ENCODE data around the gene ONECUT2. TPM values are rescaled to one million over a fixed set of nuclear protein-coding genes. Genes with fewer than 3 reads are reported as not detected.

The ONECUT2 gene
- polyA plus RNA-seq, 3 donors, result not detected

DNA sequence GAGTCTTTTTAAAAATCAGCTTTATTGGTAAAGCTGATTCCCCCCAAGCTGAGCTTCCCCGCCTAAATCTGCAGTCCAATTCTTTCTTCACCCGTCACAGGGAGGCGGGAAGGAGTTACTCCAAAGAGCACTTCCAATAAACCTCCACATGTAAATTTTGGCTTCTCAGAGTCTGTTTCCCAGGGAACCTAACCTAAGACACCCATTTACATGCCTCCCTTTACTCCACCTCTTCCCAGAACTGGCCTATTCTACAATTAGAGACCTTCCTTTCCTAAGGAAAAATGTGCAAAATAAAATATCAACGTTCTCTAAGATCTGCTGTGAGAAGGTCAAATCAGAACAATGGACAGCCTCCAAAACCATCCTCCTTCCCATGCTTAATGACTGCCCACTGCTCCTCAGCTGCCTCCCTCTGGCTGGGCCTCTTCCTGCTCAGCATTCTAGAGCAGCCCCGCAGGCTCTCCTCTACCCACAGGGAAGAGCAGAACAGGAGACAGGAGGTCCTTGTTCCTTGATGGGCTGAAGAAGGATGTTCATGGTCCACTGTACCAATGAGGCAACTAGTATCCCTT lies 63.6 kb downstream of the ONECUT2 start:
- Mint-ChIP-seq H3K4me3 (no peak overlapping the region), H3K9me3 (peaks cover 0 to 4% (median 2%) of the 10 kb centered on the region in 7 donors), H3K27me3 (ENCODE audit: low read depth in 3 of 3) (peaks cover 0 to 7% (median 2%) of the 10 kb centered on the region in 3 donors), H3K36me3 (no peaks in the 10 kb centered on the region), H3K27ac (no peak overlapping the region), H3K4me1 (no peaks in the 10 kb centered on the region)
- Histone ChIP-seq H3K27me3 (ENCODE audit: control insufficient read depth in 2 of 2, insufficient read depth in 2 of 2, low read length in 2 of 2) (peaks cover 0 to 2% of the 10 kb centered on the region in 2 donors), H3K4me1 (ENCODE audit: control insufficient read depth in 1 of 2, insufficient read depth in 2 of 2, low read length in 2 of 2) (no peaks in the 10 kb centered on the region), H3K79me2 (ENCODE audit: insufficient read depth, low read length) (no peaks in the 10 kb centered on the region), H4K20me1 (ENCODE audit: insufficient read depth, low read length) (no peaks in the 10 kb centered on the region), H3K27ac (ENCODE audit: low read depth in 1 of 2, low read length in 2 of 2) (no peak overlapping the region), H3K36me3 (replicated peaks in 1 of 2; ENCODE audit: control insufficient read depth in 1 of 2, insufficient read depth in 2 of 2, low read length in 2 of 2) (no peaks in the 10 kb centered on the region), H3K4me3 (replicated peaks in 1 of 3; ENCODE audit: low read depth in 2 of 3, low read length in 3 of 3) (no peak overlapping the region), H3K9me3 (replicated peaks in 1 of 2; ENCODE audit: control insufficient read depth in 1 of 2, insufficient read depth in 1 of 2, low read length in 2 of 2) (no peaks in the 10 kb centered on the region), H2AFZ (ENCODE audit: insufficient read depth, low read depth, low read length, poor library complexity, severe bottlenecking) (no peak overlapping the region), H3K9ac (ENCODE audit: insufficient read depth, low read length, poor library complexity, severe bottlenecking) (no peak overlapping the region), H3K4me2 (replicated peaks; ENCODE audit: extremely low read depth, low read length, poor library complexity, severe bottlenecking) (no peak overlapping the region)
- WGBS (ENCODE audit: insufficient coverage), result 89% methylated on average over 4 of the region's 5 CpGs
- intact Hi-C loops (cut with micrococcal nuclease), result no loop called here
- DNase-seq, result no peak
- TF ChIP-seq, protein P1, sequence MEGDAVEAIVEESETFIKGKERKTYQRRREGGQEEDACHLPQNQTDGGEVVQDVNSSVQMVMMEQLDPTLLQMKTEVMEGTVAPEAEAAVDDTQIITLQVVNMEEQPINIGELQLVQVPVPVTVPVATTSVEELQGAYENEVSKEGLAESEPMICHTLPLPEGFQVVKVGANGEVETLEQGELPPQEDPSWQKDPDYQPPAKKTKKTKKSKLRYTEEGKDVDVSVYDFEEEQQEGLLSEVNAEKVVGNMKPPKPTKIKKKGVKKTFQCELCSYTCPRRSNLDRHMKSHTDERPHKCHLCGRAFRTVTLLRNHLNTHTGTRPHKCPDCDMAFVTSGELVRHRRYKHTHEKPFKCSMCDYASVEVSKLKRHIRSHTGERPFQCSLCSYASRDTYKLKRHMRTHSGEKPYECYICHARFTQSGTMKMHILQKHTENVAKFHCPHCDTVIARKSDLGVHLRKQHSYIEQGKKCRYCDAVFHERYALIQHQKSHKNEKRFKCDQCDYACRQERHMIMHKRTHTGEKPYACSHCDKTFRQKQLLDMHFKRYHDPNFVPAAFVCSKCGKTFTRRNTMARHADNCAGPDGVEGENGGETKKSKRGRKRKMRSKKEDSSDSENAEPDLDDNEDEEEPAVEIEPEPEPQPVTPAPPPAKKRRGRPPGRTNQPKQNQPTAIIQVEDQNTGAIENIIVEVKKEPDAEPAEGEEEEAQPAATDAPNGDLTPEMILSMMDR (IDR thresholded peaks at IDR 0.05), result no peak

- WGBS (ENCODE audit: insufficient coverage), result 97% methylated on average over 5 of the region's 9 CpGs
- intact Hi-C loops (cut with micrococcal nuclease), result no loop called here
- Histone ChIP-seq H3K9me3 (replicated peaks in 1 of 2; ENCODE audit: control insufficient read depth in 1 of 2, insufficient read depth in 1 of 2, low read length in 2 of 2) (no peaks in the 10 kb centered on the region), H3K79me2 (ENCODE audit: insufficient read depth, low read length) (no peaks in the 10 kb centered on the region), H3K27ac (ENCODE audit: low read depth in 1 of 2, low read length in 2 of 2) (no peak overlapping the region), H2AFZ (ENCODE audit: insufficient read depth, low read depth, low read length, poor library complexity, severe bottlenecking) (no peak overlapping the region), H3K4me3 (replicated peaks in 1 of 3; ENCODE audit: low read depth in 2 of 3, low read length in 3 of 3) (no peak overlapping the region), H3K4me1 (ENCODE audit: control insufficient read depth in 1 of 2, insufficient read depth in 2 of 2, low read length in 2 of 2) (no peaks in the 10 kb centered on the region), H3K27me3 (ENCODE audit: control insufficient read depth in 2 of 2, insufficient read depth in 2 of 2, low read length in 2 of 2) (peaks cover 3 to 4% of the 10 kb centered on the region in 2 donors), H3K4me2 (replicated peaks; ENCODE audit: extremely low read depth, low read length, poor library complexity, severe bottlenecking) (no peak overlapping the region), H4K20me1 (ENCODE audit: insufficient read depth, low read length) (no peaks in the 10 kb centered on the region), H3K9ac (ENCODE audit: insufficient read depth, low read length, poor library complexity, severe bottlenecking) (no peak overlapping the region), H3K36me3 (replicated peaks in 1 of 2; ENCODE audit: control insufficient read depth in 1 of 2, insufficient read depth in 2 of 2, low read length in 2 of 2) (no peaks in the 10 kb centered on the region)
- no peaks in the 10 kb centered on the region for H3K4me1 Mint-ChIP-seq
- H3K9me3 Mint-ChIP-seq, result peaks cover 0 to 7% (median 2%) of the 10 kb centered on the region in 7 donors
- H3K36me3 Mint-ChIP-seq, result no peaks in the 10 kb centered on the region
- TF ChIP-seq, protein P1 (IDR thresholded peaks at IDR 0.05), result no peak
- DNase-seq, result no peak
- H3K27ac Mint-ChIP-seq, result no peak overlapping the region
- peaks cover 0 to 17% (median 6%) of the 10 kb centered on the region in 3 donors for H3K27me3 Mint-ChIP-seq (ENCODE audit: low read depth in 3 of 3)
- H3K4me3 Mint-ChIP-seq, result no peak overlapping the region
Observed at GRCh38 chr18:57502624-57503023, 67.5 kb downstream of the ONECUT2 start.
